Measurements from ENCODE around the gene SRF. TPM values are rescaled to one million over a fixed set of nuclear protein-coding genes. Genes with fewer than 3 reads are reported as not detected.
A peak's percentile ranks its signal among the peaks of the same experiment; 100 is the strongest.

Gene SRF
- total RNA-seq, 1 donor from 2014 or later: 16.5 TPM

GRCh38 chr6:43147691-43148477, 23.2 kb upstream of the SRF start:
- DNase-seq: no peak

- no peak for DNase-seq
Observed at GRCh38 chr6:43149265-43149664, 21.8 kb upstream of the SRF start.

DNA sequence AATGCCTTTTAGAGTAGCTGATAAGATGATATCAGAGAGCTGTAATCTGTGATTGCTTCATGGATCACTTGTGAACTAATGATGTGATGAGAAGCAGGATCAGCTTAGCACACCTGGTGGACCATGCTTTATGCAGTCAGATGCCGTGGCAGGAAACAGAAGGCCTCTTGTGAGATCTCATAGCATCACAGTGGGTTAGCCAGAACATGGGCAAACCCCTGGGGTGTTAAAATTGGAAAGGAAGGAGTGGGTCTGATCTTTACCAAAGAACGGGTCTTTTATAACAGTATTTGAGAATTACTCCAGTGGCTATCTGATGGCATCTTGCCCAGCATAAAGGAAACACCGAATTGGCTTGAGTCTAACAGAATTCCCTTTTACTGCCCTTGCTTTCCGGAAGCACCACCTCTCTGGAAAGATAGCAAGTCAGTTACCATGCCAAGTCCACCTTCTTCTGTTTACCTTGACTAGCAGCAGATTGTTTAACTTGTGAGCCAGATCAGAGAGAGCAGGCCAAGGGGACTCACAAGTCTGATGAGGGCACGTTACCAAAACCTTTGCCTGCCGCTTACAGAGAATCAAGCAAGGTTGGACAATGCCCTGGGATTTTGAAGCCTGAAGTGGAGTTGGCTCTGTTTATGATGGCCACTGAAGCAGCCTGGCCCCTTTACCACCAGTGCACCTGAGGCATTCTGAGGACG, 20.9 kb upstream of the SRF start:
- peak; percentile 24 for DNase-seq

DNA sequence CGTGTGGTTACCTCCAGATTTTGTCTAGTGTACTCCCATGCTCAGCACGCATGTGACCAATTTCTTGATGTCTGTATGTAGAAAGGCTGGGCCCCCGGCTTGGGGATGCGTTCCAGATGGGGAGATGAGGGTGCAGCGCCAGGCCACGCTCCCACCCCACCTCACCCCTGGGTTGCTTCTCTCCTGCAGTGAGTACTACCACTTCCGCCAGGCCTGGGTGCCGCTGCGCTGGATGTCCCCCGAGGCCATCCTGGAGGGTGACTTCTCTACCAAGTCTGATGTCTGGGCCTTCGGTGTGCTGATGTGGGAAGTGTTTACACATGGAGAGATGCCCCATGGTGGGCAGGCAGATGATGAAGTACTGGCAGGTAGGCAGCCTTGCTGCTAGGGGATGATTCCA, 11.5 kb upstream of the SRF start:
- no peak for DNase-seq

- DNase-seq: no peak
Observed at GRCh38 chr6:43163899-43164298, 7.2 kb upstream of the SRF start.

DNA sequence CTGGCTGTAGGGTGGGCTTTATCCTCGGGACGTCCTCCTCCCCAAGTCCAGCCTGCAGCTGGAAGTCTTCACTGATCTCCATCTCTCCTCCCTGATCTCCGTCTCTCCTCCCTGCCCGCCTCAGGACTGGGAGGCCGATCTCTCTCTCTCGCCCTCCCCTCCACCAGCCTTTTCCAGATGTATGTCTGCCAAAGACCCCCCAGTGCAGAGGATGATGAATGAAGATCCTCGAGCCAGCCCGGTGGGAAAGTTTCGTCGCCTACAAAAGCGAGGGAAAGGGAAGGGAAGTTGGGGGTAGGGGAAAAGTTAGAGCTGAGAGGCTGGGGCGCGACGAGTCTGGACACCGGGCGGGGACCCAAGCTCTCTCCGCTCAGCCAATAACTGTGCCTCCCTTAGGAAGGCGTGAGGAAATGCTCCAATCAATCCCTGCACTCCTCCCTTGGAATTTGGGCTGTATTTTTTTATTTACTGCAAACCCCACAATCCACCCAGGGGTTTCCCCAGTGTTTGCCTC, 595 bp upstream of the SRF start:
- peak; percentile 89 for DNase-seq

DNA sequence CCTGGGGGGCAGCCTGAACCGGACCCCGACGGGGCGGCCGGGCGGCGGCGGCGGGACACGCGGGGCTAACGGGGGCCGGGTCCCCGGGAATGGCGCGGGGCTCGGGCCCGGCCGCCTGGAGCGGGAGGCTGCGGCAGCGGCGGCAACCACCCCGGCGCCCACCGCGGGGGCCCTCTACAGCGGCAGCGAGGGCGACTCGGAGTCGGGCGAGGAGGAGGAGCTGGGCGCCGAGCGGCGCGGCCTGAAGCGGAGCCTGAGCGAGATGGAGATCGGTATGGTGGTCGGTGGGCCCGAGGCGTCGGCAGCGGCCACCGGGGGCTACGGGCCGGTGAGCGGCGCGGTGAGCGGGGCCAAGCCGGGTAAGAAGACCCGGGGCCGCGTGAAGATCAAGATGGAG, 636 bp downstream of the SRF start:
- DNase-seq: peak; percentile 30

GRCh38 chr6:43172104-43173007, 1.3 kb downstream of the SRF start:
- DNase-seq: peak; percentile 56

- peak; percentile 9 for DNase-seq
Observed at GRCh38 chr6:43173591-43174262, 2.7 kb downstream of the SRF start.

- DNase-seq: peak; percentile 100
Observed at GRCh38 chr6:43174263-43175112, 3.4 kb downstream of the SRF start.

DNA sequence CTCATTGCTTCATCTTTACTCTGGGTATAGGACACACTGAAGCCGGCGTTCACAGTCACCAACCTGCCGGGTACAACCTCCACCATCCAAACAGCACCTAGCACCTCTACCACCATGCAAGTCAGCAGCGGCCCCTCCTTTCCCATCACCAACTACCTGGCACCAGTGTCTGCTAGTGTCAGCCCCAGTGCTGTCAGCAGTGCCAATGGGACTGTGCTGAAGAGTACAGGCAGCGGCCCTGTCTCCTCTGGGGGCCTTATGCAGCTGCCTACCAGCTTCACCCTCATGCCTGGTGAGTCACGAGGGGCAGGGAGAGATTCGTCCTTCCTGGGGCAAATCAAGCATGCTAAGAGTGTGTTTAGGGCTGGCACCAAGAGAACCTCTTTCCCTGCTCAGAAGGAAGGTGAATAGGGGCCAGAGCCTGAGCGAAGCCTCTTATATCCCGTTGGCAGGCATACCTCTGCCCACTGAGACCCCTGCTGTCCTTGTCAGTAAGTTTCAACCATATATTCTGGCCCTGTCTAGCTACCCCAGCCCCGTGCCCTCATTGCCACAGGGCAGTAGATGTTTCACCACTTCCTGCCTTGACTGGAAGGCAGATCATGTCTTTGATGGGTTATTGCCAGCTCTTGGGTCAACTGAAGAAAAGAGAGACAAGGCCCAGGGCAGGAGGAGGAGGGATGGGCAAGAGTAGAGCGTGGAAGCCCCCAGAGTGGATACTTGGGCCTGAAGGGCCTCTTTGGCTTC, 4.8 kb downstream of the SRF start:
- DNase-seq: no peak

GRCh38 chr6:43176423-43176786, 5.3 kb downstream of the SRF start:
- DNase-seq: no peak

GRCh38 chr6:43178150-43178549, 7.1 kb downstream of the SRF start:
- no peak for DNase-seq

- no peak for DNase-seq
Observed at GRCh38 chr6:43178951-43179830, 8.1 kb downstream of the SRF start.

DNA sequence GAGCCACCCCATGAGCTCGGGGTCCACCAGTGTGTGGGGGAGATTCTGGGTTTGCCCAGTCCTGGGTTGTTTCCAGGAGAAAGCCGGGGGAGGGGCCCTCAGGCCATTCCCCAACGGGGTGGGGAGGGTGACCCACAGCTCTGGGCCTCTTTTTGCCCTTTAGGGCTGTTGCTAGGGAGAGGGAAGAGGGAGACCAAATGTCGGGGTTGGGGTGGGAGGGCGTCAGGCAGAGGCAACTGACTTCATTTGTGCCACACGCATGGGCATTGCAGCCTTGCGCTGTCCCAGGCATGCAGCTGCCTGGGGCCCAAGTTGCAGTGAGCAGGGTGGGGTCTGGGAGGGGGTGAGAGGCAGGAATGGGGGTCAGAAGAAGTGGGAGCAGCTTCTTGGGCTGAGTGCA, 9.0 kb downstream of the SRF start:
- no peak for DNase-seq

GRCh38 chr6:43180985-43181384, 9.9 kb downstream of the SRF start:
- no peak for DNase-seq

DNA sequence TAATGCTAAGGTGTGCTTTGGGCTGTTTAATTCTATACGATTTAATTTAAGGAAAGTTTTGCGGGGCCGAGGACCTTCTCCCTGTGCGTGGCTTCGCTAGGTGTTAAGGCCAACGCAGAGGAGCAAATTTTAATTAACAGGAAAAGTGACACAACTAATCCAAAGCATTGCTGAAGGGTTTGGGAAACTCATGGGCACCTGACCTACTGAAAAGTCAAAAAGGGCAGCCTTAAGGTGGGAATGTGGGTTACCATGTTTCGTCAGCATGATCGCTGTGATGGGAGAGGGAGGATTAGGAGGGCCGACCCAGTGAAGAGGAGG, 10.5 kb downstream of the SRF start:
- no peak for DNase-seq

DNA sequence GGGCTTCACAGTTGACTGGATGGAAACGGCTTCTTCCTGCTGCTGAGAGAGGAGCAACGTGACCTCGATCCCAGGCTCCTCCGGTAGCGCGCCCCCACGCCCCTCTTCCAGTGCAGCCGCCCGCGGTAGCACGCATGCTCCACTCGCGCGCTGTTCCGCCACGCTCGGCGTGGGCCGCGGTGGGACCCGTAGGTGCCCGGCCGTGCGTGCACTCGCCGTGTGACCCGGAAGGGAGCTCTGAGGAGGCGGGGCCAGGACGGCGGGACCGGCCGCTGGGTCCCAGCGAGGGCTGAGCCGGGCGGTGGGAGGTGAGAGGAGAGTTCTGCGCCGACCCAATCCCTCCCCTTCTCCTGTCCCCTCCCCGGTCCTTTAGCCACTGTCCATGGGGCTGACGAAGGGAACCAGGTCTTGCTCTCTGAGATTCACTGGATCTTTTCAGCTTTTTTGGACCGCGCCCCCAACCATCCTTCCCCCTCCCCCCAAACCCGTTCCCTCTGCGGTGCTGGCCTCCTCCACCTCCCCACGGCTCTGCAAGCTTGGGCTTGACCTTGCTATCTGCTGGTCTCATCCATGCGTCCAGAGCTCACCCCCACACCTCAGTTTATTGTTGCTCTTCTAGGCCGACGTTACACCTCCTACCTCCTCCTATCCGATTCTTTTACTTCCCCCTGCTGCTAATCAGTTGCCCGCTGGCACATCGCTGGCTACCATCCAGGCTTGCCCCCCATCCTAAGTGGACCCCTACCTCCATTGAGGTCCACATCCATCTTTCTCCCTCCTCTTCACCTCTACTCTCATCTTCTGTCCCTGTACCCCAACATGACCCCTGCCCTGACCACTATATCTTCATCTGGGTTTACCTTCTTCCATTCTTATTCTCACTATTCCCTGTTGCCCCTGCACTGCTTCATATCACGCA, 11.1 kb downstream of the SRF start, which contains the start of gene CUL9:
TSS of gene CUL9 (plus strand) at position 255 of the 919 bp plus-strand sequence. CDS start 2,115 bp downstream, outside the sequence.
- peak; percentile 86 for DNase-seq

- no peak for DNase-seq
Observed at GRCh38 chr6:43183441-43183840, 12.4 kb downstream of the SRF start.

All from dermis blood vessel endothelial cell (primary cell).